Large intestine (tissue), 3 donors: ENCODE results near the gene ZNF124. TPM values are rescaled to one million over a fixed set of nuclear protein-coding genes. Genes with fewer than 3 reads are reported as not detected.

Experiments used
- DNase-seq, 2 donors: peaks; one replicate each; pipeline versions ENCODE4 v3.0.0 to v3.0.0-alpha.2; 2013
- H3K27ac ChIP-seq: one replicate; pipeline ENCODE4 v1.5.1; 2013; ENCODE audit warnings: low read length
- H3K27me3 ChIP-seq: 2 replicates; pipeline ENCODE4 v1.6.1; 2013; ENCODE audit warnings: low read length; ENCODE audit not compliant: control insufficient read depth, insufficient read depth
- H3K36me3 ChIP-seq: 2 replicates; pipeline ENCODE4 v1.6.1; 2013; ENCODE audit warnings: low read length; ENCODE audit not compliant: control insufficient read depth, insufficient read depth
- H3K4me1 ChIP-seq: one replicate; pipeline ENCODE4 v1.6.1; 2013; ENCODE audit warnings: low read length; ENCODE audit not compliant: control insufficient read depth, insufficient read depth
- H3K4me3 ChIP-seq: one replicate; pipeline ENCODE4 v1.5.1; 2013; ENCODE audit warnings: low read length
- H3K9me3 ChIP-seq: one replicate; pipeline ENCODE4 v1.6.1; 2013; ENCODE audit warnings: mild to moderate bottlenecking, low read depth, low read length, moderate library complexity; ENCODE audit not compliant: control insufficient read depth
- WGBS: methylation state at CpG from one replicate; pipeline ENCODE4 v1.1.5; 2013; ENCODE audit warnings: low lambda C conversion rate; ENCODE audit not compliant: insufficient coverage; 5-methylcytosine and 5-hydroxymethylcytosine counted together
- polyA plus RNA-seq: library from polyadenylated mRNA; unstranded; fragments of 120-200 nt; gene quantifications from one replicate; pipeline ENCODE4 v1.2.1, GENCODE V29; 2013

The ZNF124 gene
- polyA plus RNA-seq, 1 donor, result 13.5 TPM

DNA sequence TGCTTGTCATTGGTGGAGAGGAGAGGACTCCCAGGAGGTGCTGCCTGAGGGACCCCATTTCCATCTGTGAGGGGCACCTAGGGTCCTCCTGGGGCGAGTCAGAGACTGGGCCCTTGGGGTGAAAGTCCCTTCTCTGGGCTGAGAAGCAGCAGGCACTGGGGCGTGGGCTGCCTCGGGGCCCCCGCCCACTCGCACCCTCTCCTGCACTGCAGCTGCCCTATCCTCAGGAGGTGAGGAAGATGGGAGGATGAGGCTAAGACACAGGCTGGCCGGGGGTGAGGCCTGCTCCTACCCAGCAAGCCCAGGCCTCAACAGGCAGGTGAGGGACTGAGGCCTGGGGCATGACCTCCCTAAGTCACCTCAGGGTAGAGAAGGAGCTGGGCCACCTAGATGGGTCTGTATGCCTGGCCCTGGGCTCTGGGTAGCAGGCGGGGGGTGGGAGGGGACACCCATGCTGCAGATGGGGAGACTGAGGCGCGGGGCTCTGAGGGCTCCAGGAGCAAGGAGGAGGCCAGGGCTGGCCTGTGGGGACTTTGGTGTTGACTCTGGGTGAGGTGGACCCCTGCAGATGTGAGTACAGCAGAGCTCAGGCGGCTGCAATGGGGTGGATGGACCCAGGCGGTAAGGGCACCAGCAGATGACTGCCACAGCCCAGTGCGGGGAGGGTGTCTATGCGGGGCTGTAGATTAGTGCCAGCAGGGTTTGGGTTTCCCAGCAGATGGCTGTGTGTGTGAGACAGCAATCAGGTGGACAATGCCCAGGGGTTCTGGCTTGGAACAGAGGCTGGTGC, 57.3 kb downstream of the ZNF124 start:
- Histone ChIP-seq H3K27ac (no peak overlapping the region), H3K27me3 (peaks cover 26% of the 10 kb centered on the region), H3K4me3 (no peak overlapping the region), H3K4me1 (no peaks in the 10 kb centered on the region), H3K9me3 (peaks cover 3% of the 10 kb centered on the region), H3K36me3 (no peaks in the 10 kb centered on the region)
- WGBS, result no CpG with 5 or more reads among the region's 13 CpGs
- no peak for DNase-seq

GRCh38 chr1:247113733-247114271, 58.0 kb downstream of the ZNF124 start:
- peaks cover 3% of the 10 kb centered on the region for H3K9me3 ChIP-seq
- no peak overlapping the region for H3K4me3 ChIP-seq
- no CpG with 5 or more reads among the region's 5 CpGs for WGBS
- no peaks in the 10 kb centered on the region for H3K36me3 ChIP-seq
- H3K27ac ChIP-seq, result no peak overlapping the region
- DNase-seq, result no peak
- no peaks in the 10 kb centered on the region for H3K4me1 ChIP-seq
- H3K27me3 ChIP-seq, result peaks cover 27% of the 10 kb centered on the region

DNA sequence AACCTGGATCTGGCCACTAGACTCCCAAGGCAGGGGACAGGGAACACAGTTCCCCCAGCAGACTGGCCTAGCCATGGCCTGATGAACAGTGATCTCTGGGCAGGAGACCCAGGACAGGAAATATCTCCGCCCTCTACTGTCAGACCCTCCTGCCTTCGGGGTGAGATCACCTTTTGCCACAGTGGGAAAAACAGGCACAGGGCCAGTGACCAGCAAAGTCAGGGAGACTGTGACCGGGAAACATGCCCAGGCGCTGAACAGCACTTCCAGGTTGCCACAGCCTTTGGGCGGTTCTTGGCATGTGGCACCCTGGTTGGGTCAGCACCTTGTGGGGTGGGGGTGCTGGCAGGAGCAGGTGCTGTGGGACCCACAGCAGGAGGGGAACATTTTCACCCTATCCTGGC, 58.7 kb downstream of the ZNF124 start:
- Histone ChIP-seq H3K27ac (no peak overlapping the region), H3K27me3 (peaks cover 32% of the 10 kb centered on the region), H3K36me3 (no peaks in the 10 kb centered on the region), H3K9me3 (peaks cover 3% of the 10 kb centered on the region), H3K4me1 (no peaks in the 10 kb centered on the region), H3K4me3 (no peak overlapping the region)
- DNase-seq, result no peak
- WGBS, result no CpG with 5 or more reads among the region's 5 CpGs

GRCh38 chr1:247112479-247112781, 59.4 kb downstream of the ZNF124 start:
- Histone ChIP-seq H3K9me3 (peaks cover 3% of the 10 kb centered on the region), H3K4me1 (no peaks in the 10 kb centered on the region), H3K36me3 (no peaks in the 10 kb centered on the region), H3K27me3 (peaks cover 36% of the 10 kb centered on the region), H3K4me3 (peak overlapping the region; percentile 56), H3K27ac (no peak overlapping the region)
- no peak for DNase-seq
- WGBS, result no CpG with 5 or more reads among the region's 9 CpGs

- H3K4me3 ChIP-seq, result peak overlapping the region; percentile 56
- no peaks in the 10 kb centered on the region for H3K36me3 ChIP-seq
- H3K4me1 ChIP-seq, result no peaks in the 10 kb centered on the region
- H3K27ac ChIP-seq, result peak overlapping the region; percentile 38
- no CpG with 5 or more reads among the region's 78 CpGs for WGBS
- DNase-seq, result peak; percentile 20 to 61
- H3K9me3 ChIP-seq, result peaks cover 3% of the 10 kb centered on the region
- peaks cover 36% of the 10 kb centered on the region for H3K27me3 ChIP-seq
Observed at GRCh38 chr1:247111700-247112478, 59.9 kb downstream of the ZNF124 start.

DNA sequence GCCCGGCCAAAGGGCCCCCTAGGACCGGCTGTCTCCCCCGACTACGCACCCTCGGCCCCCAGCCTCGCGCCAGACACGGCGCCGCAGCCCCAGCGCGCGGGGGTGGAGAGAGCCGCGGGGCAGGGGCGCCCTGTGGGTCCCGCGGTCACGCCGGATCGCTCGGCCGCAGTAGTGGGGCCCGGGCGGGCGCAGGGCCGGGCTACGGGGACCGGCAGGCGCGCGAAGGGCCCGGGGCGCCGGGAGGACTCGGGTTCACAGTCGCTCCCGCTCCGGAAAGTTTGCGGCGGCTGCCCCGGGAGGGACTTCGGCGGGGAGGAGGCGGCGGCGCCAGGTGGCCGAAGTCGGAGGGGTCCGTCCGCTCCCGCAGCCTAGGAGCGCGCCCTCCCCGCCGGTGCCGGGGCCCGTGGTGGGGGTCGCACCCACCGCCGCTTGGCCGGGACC, 60.5 kb downstream of the ZNF124 start:
- H3K4me1 ChIP-seq, result no peaks in the 10 kb centered on the region
- WGBS, result no CpG with 5 or more reads among the region's 62 CpGs
- peak overlapping the region; percentile 47 for H3K4me3 ChIP-seq
- H3K27me3 ChIP-seq, result peaks cover 42% of the 10 kb centered on the region
- H3K9me3 ChIP-seq, result peaks cover 3% of the 10 kb centered on the region
- no peak overlapping the region for H3K27ac ChIP-seq
- H3K36me3 ChIP-seq, result no peaks in the 10 kb centered on the region
- peak in 1 of 2 donors; percentile 52 for DNase-seq

DNA sequence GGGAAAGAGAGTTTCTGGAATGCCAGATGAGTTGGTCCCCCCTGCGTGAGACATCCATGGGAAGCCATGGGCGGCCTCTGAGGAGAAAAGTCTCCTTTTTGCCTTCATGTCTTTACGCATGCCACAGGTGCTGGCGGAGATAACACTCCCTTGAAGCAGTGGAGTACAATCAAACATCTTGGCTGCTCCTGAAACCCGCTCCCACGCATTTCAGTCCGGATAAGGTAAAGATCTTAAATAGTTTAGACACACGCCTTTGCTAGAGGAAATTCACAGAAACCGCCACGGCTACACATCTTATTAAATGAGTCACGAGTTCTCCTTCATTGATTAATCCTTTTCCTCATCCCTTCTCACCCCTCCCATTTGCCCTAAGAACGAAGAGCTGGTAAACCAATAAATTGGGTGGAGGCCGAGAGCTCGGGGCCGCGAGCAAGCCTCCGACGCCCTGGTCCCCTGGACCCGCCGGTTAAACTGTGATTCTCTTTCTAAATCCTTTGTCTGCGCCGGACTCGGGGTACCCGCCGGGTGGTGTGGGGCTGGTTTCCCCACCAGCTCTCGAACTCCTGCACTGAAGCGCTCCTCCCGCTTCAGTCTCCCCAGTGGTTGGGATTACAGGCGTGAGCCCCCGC, 61.1 kb downstream of the ZNF124 start:
- no CpG with 5 or more reads among the region's 30 CpGs for WGBS
- H3K27me3 ChIP-seq, result peaks cover 47% of the 10 kb centered on the region

DNA sequence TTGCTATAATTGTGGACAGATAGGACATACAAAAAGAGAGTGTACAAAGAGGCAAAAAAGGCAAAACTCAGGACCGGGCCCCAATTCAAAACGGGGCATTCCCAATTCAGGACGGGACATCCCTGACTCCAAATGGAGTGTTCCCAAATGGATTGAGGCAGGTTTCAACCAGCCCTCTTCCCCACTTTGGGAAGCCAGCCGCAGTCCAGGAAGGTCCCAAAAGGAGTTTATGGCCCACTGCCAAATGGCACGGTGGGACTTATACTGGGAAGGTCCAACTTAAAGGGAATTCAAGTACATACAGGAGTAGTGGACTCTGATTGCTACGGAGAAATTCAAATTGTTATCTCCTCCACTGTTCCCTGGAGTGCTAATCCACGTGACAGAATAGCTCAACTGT, 64.1 kb downstream of the ZNF124 start:
- H3K9me3 ChIP-seq, result peaks cover 7% of the 10 kb centered on the region
- H3K27ac ChIP-seq, result no peak overlapping the region
- no CpG with 5 or more reads among the region's 7 CpGs for WGBS
- H3K4me3 ChIP-seq, result no peak overlapping the region
- H3K27me3 ChIP-seq, result peaks cover 44% of the 10 kb centered on the region
- H3K4me1 ChIP-seq, result no peaks in the 10 kb centered on the region
- no peaks in the 10 kb centered on the region for H3K36me3 ChIP-seq
- DNase-seq, result no peak

More for the DNA sequence above, 61.1 kb downstream of the ZNF124 start:
- no peaks in the 10 kb centered on the region for H3K4me1 ChIP-seq
- peak overlapping the region; percentile 47 for H3K4me3 ChIP-seq
- no peaks in the 10 kb centered on the region for H3K36me3 ChIP-seq
- H3K9me3 ChIP-seq, result peaks cover 3% of the 10 kb centered on the region
- no peak overlapping the region for H3K27ac ChIP-seq
- no peak for DNase-seq

GRCh38 chr1:247105966-247106365, 65.9 kb downstream of the ZNF124 start:
- Histone ChIP-seq H3K4me1 (no peaks in the 10 kb centered on the region), H3K4me3 (no peak overlapping the region), H3K27me3 (peaks cover 33% of the 10 kb centered on the region), H3K27ac (no peak overlapping the region), H3K9me3 (peaks cover 4% of the 10 kb centered on the region), H3K36me3 (peaks cover 7% of the 10 kb centered on the region)
- WGBS, result 100% methylated on average over 1 of the region's 15 CpGs
- no peak for DNase-seq
